ENCODE data around the gene LITAF.
A peak's percentile ranks its signal among the peaks of the same experiment; 100 is the strongest.
"Not testable (repeated sequence)": the region's sequence is repeated elsewhere in the genome, so short reads cannot be mapped to it uniquely, and the experiment has no call there.

LITAF gene

GRCh38 chr16:11597235-11598095 lies 10.7 kb upstream of the LITAF start:
- DNase-seq, result no peak

GRCh38 chr16:11596572-11597226 lies 10.0 kb upstream of the LITAF start:
- DNase-seq, result no peak

GRCh38 chr16:11593581-11593980 lies 6.9 kb upstream of the LITAF start:
- no peak for DNase-seq

- not testable (repeated sequence) for DNase-seq
Measured at GRCh38 chr16:11593076-11593475, 6.4 kb upstream of the LITAF start.

- not testable (repeated sequence) for DNase-seq
Measured at GRCh38 chr16:11591630-11592029, 4.9 kb upstream of the LITAF start.

- DNase-seq, result no peak
Measured at GRCh38 chr16:11589198-11589550, 2.5 kb upstream of the LITAF start.

GRCh38 chr16:11588321-11589197 lies 1.8 kb upstream of the LITAF start:
- DNase-seq, result no peak

GRCh38 chr16:11587643-11588247 lies 1.0 kb upstream of the LITAF start:
- no peak for DNase-seq

- no peak for DNase-seq
Measured at GRCh38 chr16:11586378-11586855, 302 bp downstream of the LITAF start.

- DNase-seq, result peak; percentile 36
Measured at GRCh38 chr16:11585460-11586377, 1.0 kb downstream of the LITAF start.

GRCh38 chr16:11583889-11584565 lies 2.7 kb downstream of the LITAF start:
- DNase-seq, result peak; percentile 46

- DNase-seq, result no peak
Measured at GRCh38 chr16:11583166-11583565, 3.6 kb downstream of the LITAF start.

GRCh38 chr16:11582157-11582814 lies 4.4 kb downstream of the LITAF start:
- DNase-seq, result no peak

- peak; percentile 46 for DNase-seq
Measured at GRCh38 chr16:11581678-11582077, 5.0 kb downstream of the LITAF start.

- no peak for DNase-seq
Measured at GRCh38 chr16:11580451-11581086, 6.2 kb downstream of the LITAF start.

- DNase-seq, result not testable (repeated sequence)
Measured at GRCh38 chr16:11577290-11577660, 9.4 kb downstream of the LITAF start.

GRCh38 chr16:11576427-11577289 lies 10.1 kb downstream of the LITAF start:
- DNase-seq, result peak; percentile 33

- DNase-seq, result no peak
Measured at GRCh38 chr16:11575223-11575589, 11.5 kb downstream of the LITAF start.

Data from CD4-positive, alpha-beta T cell treated with Interleukin-21 for 1 hour (primary cell).